Spleen (tissue), 11 donors: ENCODE measurements around the gene ZNF763. TPM values are rescaled to one million over a fixed set of nuclear protein-coding genes. Genes with fewer than 3 reads are reported as not detected.
"Not testable (repeated sequence)": the region's sequence is repeated elsewhere in the genome, so short reads cannot be mapped to it uniquely, and the experiment has no call there.

Experiments
- DNase-seq: peaks from one replicate; pipeline ENCODE4 v3.0.0-alpha.2; 2020
- H3K27ac ChIP-seq, 8 donors: fragments of 200-600 bp; sonication (generic) in 7 of 8; 1 replicate in 4 of 8; 2 replicates in 4 of 8; pipeline versions ENCODE4 v1.5.0 to v1.8.0; 2016 to 2021; ENCODE audit warnings: inconsistent platforms in 4 of 8, mild to moderate bottlenecking in 4 of 8, moderate library complexity in 1 of 8
- H3K27me3 ChIP-seq, 7 donors: fragments of 200-600 bp; sonication (generic) in 6 of 7; replicated peaks in 1 of 7; 1 replicate in 4 of 7; 2 replicates in 3 of 7; pipeline versions ENCODE4 v1.5.0 to v1.8.0; 2016 to 2021; ENCODE audit warnings: inconsistent platforms in 3 of 7, mild to moderate bottlenecking in 1 of 7
- H3K36me3 ChIP-seq, 6 donors: fragments of 200-600 bp; sonication (generic) in 5 of 6; 1 replicate in 4 of 6; 2 replicates in 2 of 6; pipeline versions ENCODE4 v1.5.0 to v1.8.0; 2016 to 2021; ENCODE audit warnings: inconsistent platforms in 2 of 6
- H3K4me1 ChIP-seq, 6 donors: fragments of 200-600 bp; sonication (generic) in 5 of 6; 1 replicate in 3 of 6; 2 replicates in 3 of 6; pipeline versions ENCODE4 v1.5.0 to v1.8.0; 2016 to 2021; ENCODE audit warnings: inconsistent platforms in 3 of 6
- H3K4me3 ChIP-seq, 8 donors: fragments of 200-600 bp; sonication (generic) in 7 of 8; 1 replicate in 4 of 8; 2 replicates in 4 of 8; pipeline versions ENCODE4 v1.5.0 to v1.8.0; 2016 to 2021; ENCODE audit warnings: inconsistent platforms in 4 of 8, mild to moderate bottlenecking in 4 of 8, moderate library complexity in 2 of 8
- H3K9me3 ChIP-seq, 8 donors: fragments of 200-600 bp; sonication (generic) in 7 of 8; 1 replicate in 4 of 8; 2 replicates in 4 of 8; pipeline versions ENCODE4 v1.5.0 to v1.8.0; 2016 to 2021; ENCODE audit warnings: inconsistent platforms in 4 of 8
- CTCF ChIP-seq, 11 experiments: fragments of 200-600 bp in 7 of 11; fragments of 450-650 bp in 4 of 11; sonication (generic) in 4 of 11; IDR thresholded peaks in 8 of 11; conservative IDR thresholded peaks in 3 of 11; 1 replicate in 7 of 11; 2 replicates in 4 of 11; pipeline versions ENCODE4 v1.4.0 to v1.8.0; 2016 to 2021; ENCODE audit warnings: antibody characterized with exemption in 11 of 11, inconsistent platforms in 4 of 11, mild to moderate bottlenecking in 1 of 11
- POLR2A ChIP-seq, 3 donors: fragments of 450-650 bp; IDR thresholded peaks; one replicate each; pipeline ENCODE4 v1.5.1; 2017; ENCODE audit warnings: antibody characterized with exemption in 3 of 3, mild to moderate bottlenecking in 1 of 3
- POLR2AphosphoS5 ChIP-seq, 3 donors: sonication (generic); formaldehyde crosslinking; IDR thresholded peaks; one replicate each; pipeline ENCODE4 v1.5.1; 2017; ENCODE audit warnings: antibody characterized with exemption in 3 of 3
- WGBS, 5 donors: extraction: QIAGEN DNeasy Blood & Tissue Kit in 3 of 5; methylation state at CpG; one replicate each; pipeline versions ENCODE4 v1.1.5 to v1.1.7; 2013 to 2018; 5-methylcytosine and 5-hydroxymethylcytosine counted together
- intact Hi-C: fragments of 100-400 bp; cut with DNase I; formaldehyde crosslinking; loops from one replicate; pipeline ENCODE4 v1.15.0; 2023; ENCODE audit warnings: low total_unique reads
- polyA plus RNA-seq, 3 donors: library from polyadenylated mRNA; stranded (reverse); fragments of 200-250 nt; gene quantifications; one replicate each; pipeline ENCODE4 v1.2.1, GENCODE V29; 2013
- total RNA-seq, 7 donors: library from RNA; depleted of rRNA in 3 of 7; stranded (reverse); fragments of >200 nt in 3 of 7; fragmentation: NEBNext Ultra II Directional in 4 of 7; extraction: Animal tissue kit (Norgen Biotek cat#: 25700) in 4 of 7; gene quantifications; one replicate each; pipeline versions ENCODE4 v1.1.0 to v1.2.1, GENCODE V29; 2016 to 2021
- donor health status: healthy with polysubstance abuse.
- donor health status: DM: no; HTN: no; CAD: no; lungs with moderate emphysema.
- donor health status: DM: no; HTN: no; CAD: no.
- donor health status: Bipolar disorder and iron deficiency.
- donor health status: healthy.
- donor health status: DM: no; HTN: no; CAD: no.
- donor health status: DM: yes; HTN: yes; CAD: no.

Gene ZNF763
- total and polyA plus RNA-seq, 10 donors, result 3.7 to 10.7 (median 6.7) TPM

- H3K27me3 ChIP-seq, DNase-seq, intact Hi-C loops, H3K27ac ChIP-seq, H3K4me1 ChIP-seq: not testable (repeated sequence)
- Histone ChIP-seq H3K4me3 (peak overlapping the region in 1 of 8 donors; percentile 21), H3K9me3 (peaks cover 44 to 99% (median 97%) of the 10 kb centered on the region in 8 donors), H3K36me3 (peaks cover 21 to 88% (median 68%) of the 10 kb centered on the region in 6 donors)
- 95 to 100% (median 98%) methylated on average over 4 to 29 of the region's 29 CpGs for WGBS, 5 donors
- TF ChIP-seq POLR2AphosphoS5 (IDR thresholded peaks at IDR 0.05), result peak in 1 of 3 donors; percentile 15
Observed at GRCh38 chr19:11941361-11941887, 23.4 kb upstream of the ZNF763 start.

GRCh38 chr19:11942008-11942842 is 22.6 kb upstream of the ZNF763 start:
- H3K36me3 ChIP-seq, result peaks cover 25 to 92% (median 76%) of the 10 kb centered on the region in 6 donors
- intact Hi-C loops, result no loop called here
- H3K27ac ChIP-seq, result no peak overlapping the region
- H3K4me3 ChIP-seq, result peak overlapping the region in 1 of 8 donors; percentile 21
- no peaks in the 10 kb centered on the region for H3K27me3 ChIP-seq
- TF ChIP-seq POLR2A (IDR thresholded peaks at IDR 0.05) (no peak), CTCF (IDR thresholded peaks at IDR 0.05 in 8 of 11, conservative IDR thresholded peaks at IDR 0.05 in 3 of 11) (no peak)
- no peaks in the 10 kb centered on the region for H3K4me1 ChIP-seq
- WGBS, 5 donors, result 93 to 98% (median 97%) methylated on average over 10 of the region's 10 CpGs
- no peak for DNase-seq
- H3K9me3 ChIP-seq, result peaks cover 51 to 100% (median 97%) of the 10 kb centered on the region in 8 donors

- H3K4me3 ChIP-seq, result no peak overlapping the region
- H3K4me1 ChIP-seq, result no peaks in the 10 kb centered on the region
- H3K27me3 ChIP-seq, result no peaks in the 10 kb centered on the region
- no peak overlapping the region for H3K27ac ChIP-seq
- H3K36me3 ChIP-seq, result peaks cover 30 to 92% (median 80%) of the 10 kb centered on the region in 6 donors
- intact Hi-C loops, result no loop called here
- TF ChIP-seq CTCF (IDR thresholded peaks at IDR 0.05 in 8 of 11, conservative IDR thresholded peaks at IDR 0.05 in 3 of 11) (no peak), POLR2A (IDR thresholded peaks at IDR 0.05) (no peak)
- H3K9me3 ChIP-seq, result peaks cover 56 to 100% (median 97%) of the 10 kb centered on the region in 8 donors
- DNase-seq, result no peak
Observed at GRCh38 chr19:11942843-11943108, 22.1 kb upstream of the ZNF763 start.

- Histone ChIP-seq H3K4me1 (no peaks in the 10 kb centered on the region), H3K4me3 (peak overlapping the region in 1 of 8 donors; percentile 31), H3K9me3 (peaks cover 69 to 100% (median 100%) of the 10 kb centered on the region in 8 donors), H3K27ac (no peak overlapping the region), H3K27me3 (no peaks in the 10 kb centered on the region), H3K36me3 (peaks cover 47 to 100% (median 94%) of the 10 kb centered on the region in 6 donors)
- 96 to 98% (median 97%) methylated on average over 4 of the region's 4 CpGs for WGBS, 5 donors
- no peak for DNase-seq
- TF ChIP-seq CTCF (IDR thresholded peaks at IDR 0.05 in 8 of 11, conservative IDR thresholded peaks at IDR 0.05 in 3 of 11) (no peak), POLR2AphosphoS5 (IDR thresholded peaks at IDR 0.05) (no peak), POLR2A (IDR thresholded peaks at IDR 0.05) (no peak)
- intact Hi-C loops, result no loop called here
Observed at GRCh38 chr19:11944656-11945055, 20.2 kb upstream of the ZNF763 start.
